ENCODE measurements around the gene GREM1.

Gene GREM1

GRCh38 chr15:32717426-32718226, at the start of gene GREM1:
Gene GREM1, plus strand, starts transcription at chr15:32718004. Its CDS starts 12,687 bp downstream, at chr15:32730691.
- DNase-seq (ENCODE audit: low read depth, low spot score): peak; percentile 43

GRCh38 chr15:32668942-32669341, 48.9 kb upstream of the GREM1 start:
- peak; percentile 36 for DNase-seq (ENCODE audit: low read depth, low spot score)

- peak; percentile 78 for DNase-seq (ENCODE audit: low read depth, low spot score)
These were observed 47.8 kb upstream of the GREM1 start for GRCh38 chr15:32669896-32670611.

GRCh38 chr15:32670623-32671022, 47.2 kb upstream of the GREM1 start:
- DNase-seq (ENCODE audit: low read depth, low spot score): no peak

- no peak for DNase-seq (ENCODE audit: low read depth, low spot score)
These were observed 46.2 kb upstream of the GREM1 start for GRCh38 chr15:32671339-32672325.

GRCh38 chr15:32674681-32675080, 43.1 kb upstream of the GREM1 start:
- no peak for DNase-seq (ENCODE audit: low read depth, low spot score)

GRCh38 chr15:32675466-32675865, 42.3 kb upstream of the GREM1 start:
- DNase-seq (ENCODE audit: low read depth, low spot score): no peak

- no peak for DNase-seq (ENCODE audit: low read depth, low spot score)
These were observed 41.6 kb upstream of the GREM1 start for GRCh38 chr15:32676169-32676568.

- peak; percentile 64 for DNase-seq (ENCODE audit: low read depth, low spot score)
These were observed 40.5 kb upstream of the GREM1 start for GRCh38 chr15:32677238-32677750.

GRCh38 chr15:32679298-32679690, 38.5 kb upstream of the GREM1 start:
- no peak for DNase-seq (ENCODE audit: low read depth, low spot score)

GRCh38 chr15:32682569-32682968, 35.2 kb upstream of the GREM1 start:
- no peak for DNase-seq (ENCODE audit: low read depth, low spot score)

- DNase-seq (ENCODE audit: low read depth, low spot score): no peak
These were observed 34.7 kb upstream of the GREM1 start for GRCh38 chr15:32682977-32683630.

GRCh38 chr15:32683906-32684584, 33.8 kb upstream of the GREM1 start:
- DNase-seq (ENCODE audit: low read depth, low spot score): no peak

GRCh38 chr15:32685576-32685975, 32.2 kb upstream of the GREM1 start:
- DNase-seq (ENCODE audit: low read depth, low spot score): no peak

- no peak for DNase-seq (ENCODE audit: low read depth, low spot score)
These were observed 30.2 kb upstream of the GREM1 start for GRCh38 chr15:32687556-32687955.

GRCh38 chr15:32688151-32688639, 29.6 kb upstream of the GREM1 start:
- no peak for DNase-seq (ENCODE audit: low read depth, low spot score)

- DNase-seq (ENCODE audit: low read depth, low spot score): no peak
These were observed 26.7 kb upstream of the GREM1 start for GRCh38 chr15:32690941-32691688.

- no peak for DNase-seq (ENCODE audit: low read depth, low spot score)
These were observed 26.1 kb upstream of the GREM1 start for GRCh38 chr15:32691689-32692038.

GRCh38 chr15:32692286-32692685, 25.5 kb upstream of the GREM1 start:
- no peak for DNase-seq (ENCODE audit: low read depth, low spot score)
